Measurements from ENCODE around the gene CX3CR1.
"Not testable (repeated sequence)": the region's sequence is repeated elsewhere in the genome, so short reads cannot be mapped to it uniquely, and the experiment has no call there.

CX3CR1 gene

DNA sequence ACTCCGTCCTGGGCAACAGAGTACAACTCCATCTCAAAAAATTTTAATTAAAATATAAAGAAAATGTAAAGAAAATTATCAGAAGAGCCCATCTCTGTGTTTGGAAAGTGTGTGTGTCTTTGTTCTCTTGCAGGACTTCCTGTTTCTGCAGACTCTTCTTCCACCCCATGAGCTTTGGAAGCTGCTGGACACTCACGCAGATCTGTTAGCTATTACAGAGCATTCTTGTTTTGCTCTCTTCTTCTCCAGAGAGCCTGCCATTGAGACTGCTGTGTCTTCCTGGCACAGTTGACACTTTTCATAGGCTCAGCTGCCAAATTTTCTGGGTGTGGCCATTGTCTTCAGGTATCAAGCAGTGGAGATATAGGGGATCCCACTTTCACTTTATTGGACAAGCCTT, 43.7 kb upstream of the CX3CR1 start:
- DNase-seq, result no peak
- Histone ChIP-seq H3K4me1 (no peaks in the 10 kb centered on the region), H3K27ac (no peak overlapping the region), H3K9me3 (peaks cover 0 to 4% (median 0%) of the 10 kb centered on the region in 3 donors), H3K36me3 (no peaks in the 10 kb centered on the region), H3K27me3 (no peaks in the 10 kb centered on the region), H3K4me3 (no peak overlapping the region)
- TF ChIP-seq, protein P1, sequence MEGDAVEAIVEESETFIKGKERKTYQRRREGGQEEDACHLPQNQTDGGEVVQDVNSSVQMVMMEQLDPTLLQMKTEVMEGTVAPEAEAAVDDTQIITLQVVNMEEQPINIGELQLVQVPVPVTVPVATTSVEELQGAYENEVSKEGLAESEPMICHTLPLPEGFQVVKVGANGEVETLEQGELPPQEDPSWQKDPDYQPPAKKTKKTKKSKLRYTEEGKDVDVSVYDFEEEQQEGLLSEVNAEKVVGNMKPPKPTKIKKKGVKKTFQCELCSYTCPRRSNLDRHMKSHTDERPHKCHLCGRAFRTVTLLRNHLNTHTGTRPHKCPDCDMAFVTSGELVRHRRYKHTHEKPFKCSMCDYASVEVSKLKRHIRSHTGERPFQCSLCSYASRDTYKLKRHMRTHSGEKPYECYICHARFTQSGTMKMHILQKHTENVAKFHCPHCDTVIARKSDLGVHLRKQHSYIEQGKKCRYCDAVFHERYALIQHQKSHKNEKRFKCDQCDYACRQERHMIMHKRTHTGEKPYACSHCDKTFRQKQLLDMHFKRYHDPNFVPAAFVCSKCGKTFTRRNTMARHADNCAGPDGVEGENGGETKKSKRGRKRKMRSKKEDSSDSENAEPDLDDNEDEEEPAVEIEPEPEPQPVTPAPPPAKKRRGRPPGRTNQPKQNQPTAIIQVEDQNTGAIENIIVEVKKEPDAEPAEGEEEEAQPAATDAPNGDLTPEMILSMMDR (IDR thresholded peaks at IDR 0.05), result no peak
- intact Hi-C loops (cut with DNase I; ENCODE audit: low total_unique reads), result no loop called here

- Histone ChIP-seq H3K27ac (no peak overlapping the region), H3K27me3 (no peaks in the 10 kb centered on the region), H3K9me3 (peaks cover 0 to 4% (median 0%) of the 10 kb centered on the region in 3 donors), H3K36me3 (no peaks in the 10 kb centered on the region), H3K4me1 (no peaks in the 10 kb centered on the region), H3K4me3 (no peak overlapping the region)
- intact Hi-C loops (cut with DNase I; ENCODE audit: low total_unique reads), result no loop called here
- no peak for DNase-seq
- TF ChIP-seq, protein P1 (IDR thresholded peaks at IDR 0.05), result no peak
Measured at GRCh38 chr3:39322936-39323335, 43.1 kb upstream of the CX3CR1 start.

DNA sequence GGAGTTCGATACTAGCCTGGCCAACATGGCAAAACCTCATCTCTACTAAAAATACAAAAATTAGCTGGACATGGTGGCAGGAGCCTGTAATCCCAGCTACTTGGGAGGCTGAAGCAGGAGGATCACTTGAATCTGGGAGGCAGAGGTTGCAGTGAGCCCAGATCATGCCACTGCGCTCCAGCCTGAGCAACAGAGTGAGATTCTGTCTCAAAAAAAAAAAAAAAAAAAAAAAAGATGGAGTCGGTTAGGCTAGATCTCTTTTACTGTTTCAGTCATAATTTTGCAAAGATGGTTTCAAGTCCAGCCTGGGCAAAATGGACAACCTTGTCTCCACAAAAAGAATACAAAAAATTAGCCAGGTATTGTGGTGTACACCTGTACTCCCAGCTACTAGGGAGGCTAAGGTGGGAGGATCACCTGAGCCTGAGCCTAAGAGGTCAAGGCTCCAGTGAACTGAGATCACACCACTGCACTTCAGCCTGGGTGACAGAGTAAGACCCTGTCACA, 42.4 kb upstream of the CX3CR1 start:
- H3K9me3 ChIP-seq; H3K4me1 ChIP-seq; H3K4me3 ChIP-seq; intact Hi-C loops (cut with DNase I; ENCODE audit: low total_unique reads); H3K27me3 ChIP-seq; DNase-seq; H3K27ac ChIP-seq; H3K36me3 ChIP-seq: not testable (repeated sequence)

GRCh38 chr3:39321574-39321983, 41.7 kb upstream of the CX3CR1 start:
- H3K9me3 ChIP-seq; H3K36me3 ChIP-seq; H3K27me3 ChIP-seq; intact Hi-C loops (cut with DNase I; ENCODE audit: low total_unique reads); H3K4me3 ChIP-seq; H3K27ac ChIP-seq; H3K4me1 ChIP-seq; DNase-seq: not testable (repeated sequence)

GRCh38 chr3:39319249-39319648, 39.4 kb upstream of the CX3CR1 start:
- peaks cover 0 to 9% (median 5%) of the 10 kb centered on the region in 3 donors for H3K9me3 ChIP-seq
- no peaks in the 10 kb centered on the region for H3K36me3 ChIP-seq
- TF ChIP-seq, protein P1 (IDR thresholded peaks at IDR 0.05), result no peak
- no peak overlapping the region for H3K4me3 ChIP-seq
- no peaks in the 10 kb centered on the region for H3K27me3 ChIP-seq
- H3K4me1 ChIP-seq, result no peaks in the 10 kb centered on the region
- no peak for DNase-seq
- no peak overlapping the region for H3K27ac ChIP-seq
- intact Hi-C loops (cut with DNase I; ENCODE audit: low total_unique reads), result no loop called here

DNA sequence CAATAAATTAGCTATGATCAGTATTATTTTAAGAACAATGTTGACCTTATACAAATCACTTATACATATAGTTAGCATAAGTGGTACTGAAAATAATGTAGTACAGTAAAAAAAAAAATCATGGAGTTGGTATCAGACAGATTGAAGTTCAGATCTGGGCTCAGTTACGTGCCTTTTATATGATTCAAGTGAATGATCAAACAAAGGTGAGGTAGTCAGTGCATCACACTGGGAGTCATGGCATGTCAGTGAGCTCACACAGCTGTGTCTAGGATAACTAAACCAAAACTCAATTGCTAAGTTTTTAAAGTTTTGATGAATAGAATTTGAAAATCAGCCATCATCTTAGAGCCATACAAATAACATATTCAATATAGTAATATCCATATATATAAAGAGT, 38.5 kb upstream of the CX3CR1 start:
- H3K27ac ChIP-seq, result no peak overlapping the region
- no peak for DNase-seq
- intact Hi-C loops (cut with DNase I; ENCODE audit: low total_unique reads), result no loop called here
- H3K9me3 ChIP-seq, result peaks cover 0 to 14% (median 5%) of the 10 kb centered on the region in 3 donors
- no peaks in the 10 kb centered on the region for H3K36me3 ChIP-seq
- H3K4me3 ChIP-seq, result no peak overlapping the region
- TF ChIP-seq, protein P1 (IDR thresholded peaks at IDR 0.05), result no peak
- no peaks in the 10 kb centered on the region for H3K27me3 ChIP-seq
- no peaks in the 10 kb centered on the region for H3K4me1 ChIP-seq

GRCh38 chr3:39317571-39318169, 37.8 kb upstream of the CX3CR1 start:
- H3K9me3 ChIP-seq, result peaks cover 0 to 14% (median 5%) of the 10 kb centered on the region in 3 donors
- no peaks in the 10 kb centered on the region for H3K36me3 ChIP-seq
- H3K4me3 ChIP-seq, result no peak overlapping the region
- TF ChIP-seq, protein P1 (IDR thresholded peaks at IDR 0.05), result no peak
- intact Hi-C loops (cut with DNase I; ENCODE audit: low total_unique reads), result no loop called here
- no peak overlapping the region for H3K27ac ChIP-seq
- no peaks in the 10 kb centered on the region for H3K4me1 ChIP-seq
- H3K27me3 ChIP-seq, result no peaks in the 10 kb centered on the region
- DNase-seq, result no peak

All from tibial artery (tissue), 4 donors.